ENCODE data around the gene PRKG1.

- TF ChIP-seq CTCF (conservative IDR thresholded peaks at IDR 0.05; ENCODE audit: low read length) = no peak
- TF ChIP-seq EZH2phosphoT487 (IDR thresholded peaks at IDR 0.05; ENCODE audit: borderline replicate concordance) = no peak
Observed at GRCh38 chr10:52250510-52250909, 1176.2 kb downstream of the PRKG1 start.

All from Loucy (cell line).